Heart right ventricle (tissue), 16 donors: ENCODE data around the gene C1QTNF1. TPM values are rescaled to one million over a fixed set of nuclear protein-coding genes. Genes with fewer than 3 reads are reported as not detected.
"Not testable (repeated sequence)": the region's sequence is repeated elsewhere in the genome, so short reads cannot be mapped to it uniquely, and the experiment has no call there.

ENCODE experiments used
- ATAC-seq, 8 donors: fragments of 200-7000 bp; cut with Tn5 transposase; one replicate each; pipeline ENCODE4 v1.9.1; 2020; ENCODE audit warnings: mild to moderate bottlenecking in 8 of 8, moderate library complexity in 8 of 8, moderate number of reproducible peaks in 1 of 8
- DNase-seq, 2 donors: peaks; one replicate each; pipeline ENCODE4 v3.0.0-alpha.2; 2020
- H3K27ac ChIP-seq, 10 donors: fragments of 200-600 bp; sonication (generic) in 2 of 10; one replicate each; pipeline versions ENCODE4 v1.5.0 to v1.8.0; 2020 to 2022; ENCODE audit warnings: mild to moderate bottlenecking in 3 of 10
- H3K27me3 ChIP-seq, 7 donors: fragments of 200-600 bp; one replicate each; pipeline ENCODE4 v1.8.0; 2021 to 2022; ENCODE audit warnings: mild to moderate bottlenecking in 2 of 7
- H3K36me3 ChIP-seq, 9 donors: fragments of 200-600 bp; sonication (generic) in 1 of 9; one replicate each; pipeline versions ENCODE4 v1.5.0 to v1.8.0; 2020 to 2022; ENCODE audit warnings: mild to moderate bottlenecking in 2 of 9
- H3K4me1 ChIP-seq, 9 donors: fragments of 200-600 bp; sonication (generic) in 1 of 9; one replicate each; pipeline versions ENCODE4 v1.5.0 to v1.8.0; 2020 to 2022; ENCODE audit warnings: mild to moderate bottlenecking in 4 of 9
- H3K4me3 ChIP-seq, 10 donors: fragments of 200-600 bp; sonication (generic) in 2 of 10; one replicate each; pipeline versions ENCODE4 v1.5.0 to v1.8.0; 2020 to 2022; ENCODE audit warnings: mild to moderate bottlenecking in 7 of 10, moderate library complexity in 2 of 10
- H3K9me3 ChIP-seq, 11 donors: fragments of 200-600 bp in 10 of 11; sonication (generic) in 2 of 11; one replicate each; pipeline versions ENCODE4 v1.5.0 to v1.8.0; 2013 to 2022; ENCODE audit warnings: mild to moderate bottlenecking in 2 of 11, control low read depth in 1 of 11, moderate library complexity in 1 of 11
- WGBS, 2 donors: extraction: QIAGEN DNeasy Blood & Tissue Kit; methylation state at CpG; one replicate each; pipeline ENCODE4 v1.1.7; 2013; ENCODE audit warnings: inconsistent platforms in 1 of 2; 5-methylcytosine and 5-hydroxymethylcytosine counted together
- intact Hi-C, 10 donors: fragments of 100-400 bp; cut with DNase I; formaldehyde crosslinking; loops; one replicate each; pipeline versions ENCODE4 v1.11.1 to v1.14.2; 2022
- polyA plus RNA-seq, 2 donors: library from polyadenylated mRNA; stranded (reverse); fragments of 200-250 nt; gene quantifications; one replicate each; pipeline ENCODE4 v1.2.3, GENCODE V29; 2013
- total RNA-seq, 10 donors: library from RNA; stranded (reverse); fragmentation: NEBNext Ultra II Directional in 3 of 10; extraction: Animal tissue kit (Norgen Biotek cat#: 25700) in 3 of 10; gene quantifications; one replicate each; pipeline versions ENCODE4 v1.2.1 to v1.2.4, GENCODE V29; 2021 to 2023
- TF ChIP-seq, protein P1 (sequence below), 9 donors: fragments of 200-600 bp; sonication (generic) in 2 of 9; IDR thresholded peaks; one replicate each; pipeline versions ENCODE4 v1.5.0 to v1.8.0; 2021 to 2022; ENCODE audit warnings: antibody characterized with exemption in 9 of 9, mild to moderate bottlenecking in 5 of 9, moderate library complexity in 1 of 9
- donor health status: Arrhythmogenic right ventricular cardiomyopathy.
- donor health status: ischemic (EF 13 %, LVEDD 7.1; RV severe dilation, severe dysfunction).
- donor health status: healthy with polysubstance abuse.
- donor health status: DM: no; HTN: yes; CAD: no.
- donor health status: DM: no; HTN: no; CAD: no.
- donor health status: ischemic (EF 25% LVEDD 6.9; RV normal size, moderate dysfunction).
- donor health status: ischemic (EF 25% LVEDD 5.7; RV mildly dilated, moderate dysfunction).
- donor health status: healthy.
- donor health status: DM: yes; HTN: yes; CAD: no.
- donor health status: Ischemic cardiomyopathy.
- donor health status: ischemic (EF 35%, LVEDD 5.7; RV mildly dilated, moderate dysfunction).
- donor health status: nonischemic (EF 11% LVEDD 7.7; RV severe dilation, severe dysfunction).
- donor health status: DM: yes; HTN: yes; CAD: no.
- donor health status: PGD.
- donor health status: ischemic (EF 29% LVEDD 5.4; RV normal size, mild dysfunction).
- donor health status: nonischemic (EF 23%, LVEDD 6.1; RV moderate dilation, normal function).

C1QTNF1 gene
- total and polyA plus RNA-seq, 12 donors = 29.3 to 685 (median 67.3) TPM

- Histone ChIP-seq H3K4me1 (peaks cover 32 to 70% (median 55%) of the 10 kb centered on the region in 9 donors), H3K9me3 (no peaks in the 10 kb centered on the region), H3K36me3 (no peaks in the 10 kb centered on the region), H3K4me3 (no peak overlapping the region), H3K27me3 (peaks cover 0 to 61% (median 0%) of the 10 kb centered on the region in 7 donors), H3K27ac (peak overlapping the region in 9 of 10 donors; percentile 85 to 95 (median 90))
- TF ChIP-seq, protein P1, sequence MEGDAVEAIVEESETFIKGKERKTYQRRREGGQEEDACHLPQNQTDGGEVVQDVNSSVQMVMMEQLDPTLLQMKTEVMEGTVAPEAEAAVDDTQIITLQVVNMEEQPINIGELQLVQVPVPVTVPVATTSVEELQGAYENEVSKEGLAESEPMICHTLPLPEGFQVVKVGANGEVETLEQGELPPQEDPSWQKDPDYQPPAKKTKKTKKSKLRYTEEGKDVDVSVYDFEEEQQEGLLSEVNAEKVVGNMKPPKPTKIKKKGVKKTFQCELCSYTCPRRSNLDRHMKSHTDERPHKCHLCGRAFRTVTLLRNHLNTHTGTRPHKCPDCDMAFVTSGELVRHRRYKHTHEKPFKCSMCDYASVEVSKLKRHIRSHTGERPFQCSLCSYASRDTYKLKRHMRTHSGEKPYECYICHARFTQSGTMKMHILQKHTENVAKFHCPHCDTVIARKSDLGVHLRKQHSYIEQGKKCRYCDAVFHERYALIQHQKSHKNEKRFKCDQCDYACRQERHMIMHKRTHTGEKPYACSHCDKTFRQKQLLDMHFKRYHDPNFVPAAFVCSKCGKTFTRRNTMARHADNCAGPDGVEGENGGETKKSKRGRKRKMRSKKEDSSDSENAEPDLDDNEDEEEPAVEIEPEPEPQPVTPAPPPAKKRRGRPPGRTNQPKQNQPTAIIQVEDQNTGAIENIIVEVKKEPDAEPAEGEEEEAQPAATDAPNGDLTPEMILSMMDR (IDR thresholded peaks at IDR 0.05) = peak in 4 of 9 donors; percentile 19 to 34 (median 28)
- no peak for ATAC-seq
- 78 to 82% methylated on average over 17 of the region's 17 CpGs for WGBS, 2 donors
- DNase-seq = no peak
- intact Hi-C loops = loop anchor here in 1 of 10 donors (10.0 kb wide), 1 partner anchor 46 kb away; the partner anchor contains the start of gene ENGASE
Observed at GRCh38 chr17:79028496-79029326, 4.7 kb downstream of the C1QTNF1 start.

DNA sequence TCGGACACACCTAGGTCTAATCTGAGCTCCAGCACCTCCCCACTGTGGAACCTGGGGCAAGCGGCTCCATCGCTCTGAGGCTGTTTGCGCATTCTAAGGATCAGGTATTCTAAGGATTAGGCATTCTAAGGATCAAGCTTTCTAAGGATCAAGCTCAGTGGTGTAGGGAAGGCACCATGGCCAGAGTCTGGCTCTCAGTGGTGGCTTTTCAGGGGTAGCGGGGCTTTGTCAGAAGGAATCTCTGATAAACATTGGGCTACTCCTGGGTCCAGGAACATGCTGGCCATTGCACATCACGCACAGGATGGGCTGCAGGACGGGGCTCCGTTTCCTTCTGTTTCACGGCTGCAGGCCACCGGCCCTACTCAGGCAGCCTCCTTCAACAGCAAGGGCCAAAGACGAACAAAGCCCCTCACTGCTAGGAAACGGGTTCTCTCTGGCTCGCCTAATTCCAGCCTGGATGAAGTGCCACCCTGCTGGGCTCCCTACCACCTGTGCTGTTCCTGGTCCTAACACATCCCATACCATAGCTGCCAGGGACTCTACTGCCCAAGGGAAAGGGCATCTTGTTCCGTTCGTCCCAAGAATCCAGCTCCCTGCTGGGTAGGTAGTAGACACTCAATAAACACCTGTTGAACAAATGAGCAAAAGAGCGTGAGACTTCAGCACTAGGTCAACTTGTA lies 5.5 kb downstream of the C1QTNF1 start:
- peak overlapping the region in 3 of 10 donors; percentile 15 to 32 (median 26) for H3K27ac ChIP-seq
- no peaks in the 10 kb centered on the region for H3K9me3 ChIP-seq
- H3K27me3 ChIP-seq = peaks cover 0 to 54% (median 0%) of the 10 kb centered on the region in 7 donors
- H3K4me1 ChIP-seq = peaks cover 33 to 70% (median 55%) of the 10 kb centered on the region in 9 donors
- ATAC-seq (no peak), DNase-seq (no peak)
- 90 to 92% methylated on average over 16 of the region's 16 CpGs for WGBS, 2 donors
- H3K4me3 ChIP-seq = no peak overlapping the region
- TF ChIP-seq, protein P1 (IDR thresholded peaks at IDR 0.05) = no peak
- intact Hi-C loops = loop anchor here in 2 of 10 donors (10.0 kb wide), 2 partner anchors 45 to 55 kb away; partner anchors contain the start of gene ENGASE (in 1 of the 2)
- no peaks in the 10 kb centered on the region for H3K36me3 ChIP-seq

GRCh38 chr17:79030636-79031035 lies 6.7 kb downstream of the C1QTNF1 start:
- Histone ChIP-seq H3K4me1 (peaks cover 27 to 69% (median 54%) of the 10 kb centered on the region in 9 donors), H3K27me3 (peaks cover 0 to 42% (median 0%) of the 10 kb centered on the region in 7 donors)
- not testable (repeated sequence) for H3K36me3 ChIP-seq, H3K4me3 ChIP-seq, DNase-seq, H3K9me3 ChIP-seq, ATAC-seq, H3K27ac ChIP-seq
- whole genome bisulfite sequencing, 2 donors = 96 to 97% methylated on average over 12 of the region's 12 CpGs
- intact Hi-C loops = loop anchor here in 1 of 10 donors (10.0 kb wide), 1 partner anchor 54 kb away; no protein-coding TSS in a partner anchor

DNA sequence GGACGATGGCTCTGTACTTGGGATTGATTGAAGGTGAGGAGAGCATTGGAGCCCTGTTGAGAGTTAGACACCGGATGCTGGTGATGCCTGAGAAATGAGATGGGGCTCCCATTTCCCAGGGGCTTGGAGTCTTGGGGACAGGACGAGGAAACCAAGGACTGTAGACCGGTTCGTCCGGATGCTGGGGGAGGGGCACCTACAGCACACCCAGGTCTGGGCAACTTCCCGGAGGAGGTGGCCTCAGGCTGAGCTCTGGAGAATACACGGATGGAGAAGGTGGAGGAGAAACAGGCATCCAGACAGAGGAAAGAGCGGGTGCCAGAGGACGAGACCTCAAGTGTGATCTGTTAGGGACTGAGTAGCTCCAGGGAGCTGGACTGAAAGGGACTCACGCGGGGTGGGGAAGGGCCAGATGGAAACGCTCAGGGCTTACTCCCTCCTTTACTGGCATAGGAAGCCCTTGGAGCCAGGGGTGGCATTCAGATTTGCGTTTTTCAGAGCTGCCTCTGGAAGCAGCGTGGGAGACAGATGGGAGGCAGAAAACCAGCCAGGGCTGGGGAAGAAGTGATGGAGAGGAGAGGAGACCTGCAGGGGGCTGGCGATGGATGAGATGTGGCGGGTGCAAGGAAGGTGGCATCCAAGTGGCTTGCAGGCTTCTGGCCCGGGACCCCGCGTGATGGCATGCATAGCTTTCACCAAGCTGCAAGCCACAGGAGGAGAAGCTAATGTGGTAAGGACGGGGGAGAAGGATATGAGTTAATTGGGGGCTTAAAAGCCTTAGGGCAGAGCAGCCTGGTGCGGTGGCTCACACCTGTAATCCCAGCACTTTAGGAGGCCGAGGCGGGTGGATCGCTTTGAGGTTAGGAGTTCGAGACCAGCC lies 8.3 kb downstream of the C1QTNF1 start:
- TF ChIP-seq, protein P1 (IDR thresholded peaks at IDR 0.05) = no peak
- intact Hi-C loops = loop anchor here in 1 of 10 donors (10.0 kb wide), 1 partner anchor 53 kb away; no protein-coding TSS in a partner anchor
- no peak overlapping the region for H3K27ac ChIP-seq
- peaks cover 17 to 64% (median 49%) of the 10 kb centered on the region in 9 donors for H3K4me1 ChIP-seq
- H3K9me3 ChIP-seq = no peaks in the 10 kb centered on the region
- 93 to 94% methylated on average over 26 of the region's 26 CpGs for WGBS, 2 donors
- H3K4me3 ChIP-seq = no peak overlapping the region
- H3K27me3 ChIP-seq = peaks cover 0 to 29% (median 0%) of the 10 kb centered on the region in 7 donors
- no peaks in the 10 kb centered on the region for H3K36me3 ChIP-seq
- DNase-seq = no peak
- ATAC-seq = no peak
